ENCODE measurements around the gene HCFC1. TPM values are rescaled to one million over a fixed set of nuclear protein-coding genes. Genes with fewer than 3 reads are reported as not detected.

Gene HCFC1
- total and polyA plus RNA-seq, 9 of the 15 experiments (the other 6 are each of a cell fraction or from before 2014, with no cell fraction given) = 2.8 to 133 (median 17.1) TPM

DNA sequence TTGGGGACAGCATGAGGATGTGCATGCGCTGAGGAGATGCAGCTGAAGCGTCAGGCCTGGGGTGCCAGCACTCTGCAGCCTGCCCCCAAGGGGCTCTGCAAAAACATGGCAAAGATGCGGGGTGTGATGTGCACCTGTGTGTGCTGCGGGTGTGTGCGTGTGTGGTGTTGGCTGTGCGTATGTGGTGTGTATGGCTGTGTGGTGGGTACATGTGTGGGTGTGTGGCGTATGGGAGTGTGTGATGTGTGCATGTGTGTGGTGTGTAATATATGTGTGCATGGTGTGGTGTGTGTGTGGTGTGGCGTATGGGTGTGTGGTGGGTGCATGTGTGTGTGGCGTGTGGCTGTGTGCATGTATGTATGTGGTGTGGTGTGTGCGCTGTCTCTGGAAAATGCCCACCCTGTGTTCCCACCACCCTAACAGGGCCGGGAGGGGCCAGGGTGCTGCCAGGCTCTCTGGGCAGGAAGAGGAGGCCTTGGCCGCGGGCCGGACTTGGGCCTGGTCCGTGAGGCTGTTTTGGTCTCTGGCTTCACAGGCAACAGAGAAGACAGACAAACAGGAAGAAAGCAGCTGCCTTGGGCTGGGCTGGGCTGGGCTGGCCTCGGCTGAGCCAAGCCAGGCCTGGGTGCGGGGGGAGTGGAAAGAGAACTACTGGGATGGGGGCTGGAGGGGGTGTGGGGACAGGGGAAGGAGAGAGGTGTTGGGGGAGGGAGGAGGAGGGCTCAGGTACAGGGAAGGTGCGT is 68.2 kb downstream of the HCFC1 start:
- WGBS (ENCODE audit: insufficient coverage, low coverage, missing lambda C conversion rate) = 62% methylated on average over 10 of the region's 18 CpGs
- BruUV-seq (replicated peaks) = no TSS peak
- Histone ChIP-seq H3K9ac (ENCODE audit: insufficient read depth in 1 of 2, low read depth in 2 of 2, low read length in 2 of 2) (peak overlapping the region in 1 of 2 experiments; percentile 55; a peak in 1 of 4 replicates), H2AFZ (ENCODE audit: low read depth, low read length) (no peak overlapping the region), H3K27me3 (ENCODE audit: control insufficient read depth in 2 of 2, insufficient read depth in 2 of 2, low read length in 2 of 2) (no peaks in the 10 kb centered on the region; a peak in 1 of 5 replicates), H3K4me3 (no peak overlapping the region), H3K4me2 (ENCODE audit: insufficient read depth, low read length) (no peak overlapping the region), H3K4me1 (replicated peaks in 1 of 2; ENCODE audit: control insufficient read depth in 2 of 2, insufficient read depth in 2 of 2, low read length in 2 of 2) (peaks cover 17 to 67% of the 10 kb centered on the region in 2 experiments), H3K9me3 (replicated peaks; ENCODE audit: control insufficient read depth, insufficient read depth, low read depth, low read length) (no peaks in the 10 kb centered on the region), H3K36me3 (ENCODE audit: control insufficient read depth, insufficient read depth, low read length) (no peaks in the 10 kb centered on the region), H3K9me1 (ENCODE audit: control insufficient read depth, insufficient read depth, low read length) (no peaks in the 10 kb centered on the region), H3K79me2 (ENCODE audit: control insufficient read depth, insufficient read depth, low read length) (no peaks in the 10 kb centered on the region), H3K27ac (ENCODE audit: extremely low read depth, low read depth, low read length) (no peak overlapping the region), H4K20me1 (replicated peaks; ENCODE audit: control insufficient read depth, insufficient read depth, low read length) (no peaks in the 10 kb centered on the region)
- ChIA-PET POLR2A (no interaction called here), CTCF (ENCODE audit: low intra/inter-chr PET ratio) (no interaction called here)
- FAIRE-seq (no peak), ATAC-seq (peak; percentile 16), DNase-seq (ENCODE audit: extremely low read depth in 1 of 4, low spot score in 3 of 4) (no peak)
- intact Hi-C loops (cut with micrococcal nuclease) = no loop called here
- TF ChIP-seq ZNF146 (CRISPR knock-in tag; IDR thresholded peaks at IDR 0.05; ENCODE audit: unreplicated experiment) (no peak), CCAR2 (IDR thresholded peaks at IDR 0.05; ENCODE audit: low read depth, low read length) (0 out of 2 replicates have a peak, but pooled peaks have one; percentile 67), ZC3H4 (CRISPR knock-in tag; IDR thresholded peaks at IDR 0.05; ENCODE audit: borderline replicate concordance) (0 out of 2 replicates have a peak, but pooled peaks have one; percentile 35), POLR2G (IDR thresholded peaks at IDR 0.05; ENCODE audit: low read depth, low read length) (peak; percentile 64), ZNF766 (CRISPR knock-in tag; conservative IDR thresholded peaks at IDR 0.05) (no peak), NR3C1 (CRISPR knock-in tag; IDR thresholded peaks at IDR 0.05) (0 out of 2 replicates have a peak, but pooled peaks have one; percentile 16)
- in situ Hi-C loops (cut with MboI) = no loop called here
